ENCODE measurements around the gene CPED1. TPM values are rescaled to one million over a fixed set of nuclear protein-coding genes. Genes with fewer than 3 reads are reported as not detected.
"Not testable (repeated sequence)": the region's sequence is repeated elsewhere in the genome, so short reads cannot be mapped to it uniquely, and the experiment has no call there.

CPED1 gene
- total RNA-seq, 2 donors from 2014 or later, result not detected

DNA sequence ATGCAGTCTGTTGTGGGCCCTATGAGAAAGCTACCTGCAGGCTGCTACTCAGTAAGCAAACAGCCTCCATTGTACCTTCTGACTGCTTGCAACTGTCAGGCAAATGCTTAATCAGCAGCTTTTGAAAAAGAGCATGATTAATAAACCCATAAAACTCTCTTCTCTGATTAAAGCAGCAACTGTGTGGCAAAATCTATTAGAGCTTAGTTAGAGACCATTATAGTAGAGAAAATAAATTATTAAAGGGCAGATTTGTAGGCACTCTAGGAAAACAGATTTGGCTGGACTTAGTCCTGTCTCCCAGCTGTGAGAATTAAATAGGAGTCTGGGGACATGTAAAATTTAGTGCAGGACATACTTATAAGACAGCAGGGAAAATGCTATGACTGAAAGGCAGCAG is 207.8 kb downstream of the CPED1 start:
- H3K27me3 Mint-ChIP-seq, result peaks cover 2 to 12% of the 10 kb centered on the region in 2 donors

GRCh38 chr7:121197455-121197854 is 208.9 kb downstream of the CPED1 start:
- H3K36me3 Mint-ChIP-seq, result no peaks in the 10 kb centered on the region
- ATAC-seq (no peak), DNase-seq (ENCODE audit: low spot score) (no peak)
- H3K4me3 Mint-ChIP-seq, result no peak overlapping the region
- H3K4me1 Mint-ChIP-seq (ENCODE audit: low read depth in 2 of 2), result no peaks in the 10 kb centered on the region
- H3K27ac Mint-ChIP-seq, result no peak overlapping the region
- H3K9me3 Mint-ChIP-seq, result no peaks in the 10 kb centered on the region
- H3K27me3 Mint-ChIP-seq, result peaks cover 2 to 17% of the 10 kb centered on the region in 2 donors

More for the DNA sequence above, 207.8 kb downstream of the CPED1 start:
- ATAC-seq (no peak), DNase-seq (ENCODE audit: low spot score) (no peak)
- Mint-ChIP-seq H3K36me3 (no peaks in the 10 kb centered on the region), H3K9me3 (no peaks in the 10 kb centered on the region), H3K4me1 (ENCODE audit: low read depth in 2 of 2) (no peaks in the 10 kb centered on the region), H3K27ac (no peak overlapping the region), H3K4me3 (no peak overlapping the region)

- no peaks in the 10 kb centered on the region for H3K9me3 Mint-ChIP-seq
- no peak overlapping the region for H3K27ac Mint-ChIP-seq
- ATAC-seq (no peak), DNase-seq (ENCODE audit: low spot score) (no peak)
- H3K36me3 Mint-ChIP-seq, result no peaks in the 10 kb centered on the region
- H3K4me3 Mint-ChIP-seq, result no peak overlapping the region
- no peaks in the 10 kb centered on the region for H3K4me1 Mint-ChIP-seq (ENCODE audit: low read depth in 2 of 2)
- peaks cover 2 to 26% of the 10 kb centered on the region in 2 donors for H3K27me3 Mint-ChIP-seq
These were observed 210.0 kb downstream of the CPED1 start for GRCh38 chr7:121198502-121198901.

DNA sequence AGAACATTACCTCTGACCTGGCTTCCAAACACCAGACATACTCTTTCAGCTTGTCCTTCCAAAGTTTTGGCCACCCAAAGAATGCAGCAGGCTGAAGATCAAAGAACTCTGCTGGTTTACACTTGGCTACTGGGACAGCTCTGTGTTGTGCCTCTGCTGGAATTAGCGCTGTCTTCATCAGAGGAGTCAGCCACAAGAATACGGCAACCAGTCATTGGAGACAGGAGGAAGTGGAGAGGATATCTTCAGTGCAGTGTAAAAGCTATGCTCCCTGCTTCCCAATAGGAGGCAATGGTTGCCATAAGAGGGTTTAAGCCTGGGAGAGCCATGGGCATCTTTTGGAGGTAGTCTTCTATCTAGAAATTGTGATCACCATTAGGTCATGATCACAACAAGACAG is 213.6 kb downstream of the CPED1 start:
- H3K9me3 Mint-ChIP-seq, result no peaks in the 10 kb centered on the region
- no peaks in the 10 kb centered on the region for H3K4me1 Mint-ChIP-seq (ENCODE audit: low read depth in 2 of 2)
- DNase-seq (ENCODE audit: low spot score) (no peak), ATAC-seq (no peak)
- H3K27ac Mint-ChIP-seq, result no peak overlapping the region
- no peak overlapping the region for H3K4me3 Mint-ChIP-seq
- peaks cover 2 to 29% of the 10 kb centered on the region in 2 donors for H3K27me3 Mint-ChIP-seq
- H3K36me3 Mint-ChIP-seq, result no peaks in the 10 kb centered on the region

DNA sequence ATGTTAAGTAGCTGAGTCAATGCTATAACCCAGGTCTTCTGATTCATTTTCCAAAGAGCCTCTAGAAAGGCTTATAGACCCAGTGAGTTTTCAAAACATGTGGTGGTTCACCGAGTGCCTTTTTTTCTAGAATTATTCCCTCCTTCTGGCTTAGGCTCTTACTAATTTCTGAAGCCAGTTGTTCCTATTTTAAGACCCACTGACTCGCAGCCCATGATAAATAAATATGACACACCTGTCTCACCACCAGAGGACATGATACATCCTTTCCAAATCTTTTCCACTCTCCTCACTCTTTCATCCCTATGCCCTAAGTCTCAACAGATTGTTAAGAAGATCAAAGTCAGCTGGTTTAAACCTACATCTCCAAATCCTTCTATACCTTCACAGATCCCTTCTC is 214.3 kb downstream of the CPED1 start:
- no peak for DNase-seq (ENCODE audit: low spot score)
- H3K27ac Mint-ChIP-seq, result no peak overlapping the region
- H3K4me3 Mint-ChIP-seq, result no peak overlapping the region
- H3K9me3 Mint-ChIP-seq, result no peaks in the 10 kb centered on the region
- no peaks in the 10 kb centered on the region for H3K4me1 Mint-ChIP-seq (ENCODE audit: low read depth in 2 of 2)
- no peak for ATAC-seq
- H3K27me3 Mint-ChIP-seq, result peaks cover 2 to 29% of the 10 kb centered on the region in 2 donors
- no peaks in the 10 kb centered on the region for H3K36me3 Mint-ChIP-seq

DNA sequence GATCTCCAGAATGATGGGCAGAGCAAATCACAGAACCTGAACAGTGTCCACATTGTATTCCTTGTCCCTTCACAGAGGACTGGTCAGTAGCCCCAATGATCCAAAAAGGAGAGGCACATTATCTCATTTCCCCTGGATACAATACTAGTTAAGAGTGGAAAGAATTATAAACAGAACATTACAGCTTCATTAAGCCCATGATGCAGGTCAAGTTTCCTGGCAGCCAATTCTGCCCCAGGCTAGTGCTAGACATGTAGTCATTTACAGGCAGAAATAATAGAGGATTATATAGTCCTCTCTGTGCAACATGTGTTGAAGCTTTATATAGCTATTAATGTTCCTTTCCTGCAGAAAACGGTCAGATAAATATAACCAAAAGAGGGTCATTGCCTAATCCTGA is 216.0 kb downstream of the CPED1 start:
- H3K27ac Mint-ChIP-seq, result no peak overlapping the region
- DNase-seq (ENCODE audit: low spot score), result no peak
- no peaks in the 10 kb centered on the region for H3K4me1 Mint-ChIP-seq (ENCODE audit: low read depth in 2 of 2)
- no peaks in the 10 kb centered on the region for H3K9me3 Mint-ChIP-seq
- H3K36me3 Mint-ChIP-seq, result no peaks in the 10 kb centered on the region
- ATAC-seq, result no peak
- H3K4me3 Mint-ChIP-seq, result no peak overlapping the region
- peaks cover 4 to 22% of the 10 kb centered on the region in 2 donors for H3K27me3 Mint-ChIP-seq

DNA sequence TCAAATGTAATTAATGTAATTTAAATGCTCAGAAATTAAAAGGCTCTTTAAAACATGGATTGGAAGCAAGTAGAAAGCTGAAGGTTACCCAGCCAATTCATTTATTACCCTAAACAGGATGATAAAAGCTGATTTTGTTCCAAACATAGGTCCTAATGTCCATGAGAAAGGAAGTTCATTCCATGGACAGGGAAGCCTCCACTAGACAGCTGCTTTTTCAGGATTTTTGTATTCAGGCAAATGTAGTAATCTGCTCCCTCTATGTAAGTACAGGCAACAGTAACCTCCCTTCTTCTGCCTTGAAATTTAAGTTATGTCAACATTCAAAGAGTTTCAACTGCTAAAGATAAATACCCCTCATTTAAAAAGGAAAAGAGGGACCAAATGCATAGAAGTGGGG is 217.3 kb downstream of the CPED1 start:
- no peak for DNase-seq (ENCODE audit: low spot score)
- H3K4me1 Mint-ChIP-seq (ENCODE audit: low read depth in 2 of 2), result no peaks in the 10 kb centered on the region
- H3K4me3 Mint-ChIP-seq, result no peak overlapping the region
- no peaks in the 10 kb centered on the region for H3K36me3 Mint-ChIP-seq
- no peak for ATAC-seq
- H3K9me3 Mint-ChIP-seq, result no peaks in the 10 kb centered on the region
- no peak overlapping the region for H3K27ac Mint-ChIP-seq
- peaks cover 4 to 22% of the 10 kb centered on the region in 2 donors for H3K27me3 Mint-ChIP-seq

DNA sequence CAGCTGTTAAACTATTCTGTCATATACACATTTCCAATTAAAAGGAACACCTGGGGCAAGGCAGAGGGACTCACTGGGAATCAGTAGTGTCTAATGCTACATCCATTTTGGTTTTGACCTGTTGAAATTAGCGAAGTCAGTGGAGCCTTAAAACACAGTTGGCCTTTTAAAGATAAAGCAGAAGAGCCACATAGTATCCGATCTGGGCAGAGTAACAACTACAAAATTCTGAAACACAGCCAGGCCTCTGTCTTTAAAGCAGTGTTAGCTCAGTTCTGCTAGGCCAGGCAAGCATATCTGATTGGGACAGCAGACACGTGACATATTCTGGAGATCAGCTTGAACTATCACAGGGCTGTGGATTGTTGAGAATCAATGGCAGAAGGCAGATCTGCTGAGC is 222.7 kb downstream of the CPED1 start:
- DNase-seq (ENCODE audit: low spot score) (no peak), ATAC-seq (no peak)
- Mint-ChIP-seq H3K36me3 (no peaks in the 10 kb centered on the region), H3K27me3 (peaks cover 0 to 2% of the 10 kb centered on the region in 2 donors), H3K4me3 (no peak overlapping the region), H3K4me1 (ENCODE audit: low read depth in 2 of 2) (no peaks in the 10 kb centered on the region), H3K27ac (no peak overlapping the region), H3K9me3 (no peaks in the 10 kb centered on the region)

DNA sequence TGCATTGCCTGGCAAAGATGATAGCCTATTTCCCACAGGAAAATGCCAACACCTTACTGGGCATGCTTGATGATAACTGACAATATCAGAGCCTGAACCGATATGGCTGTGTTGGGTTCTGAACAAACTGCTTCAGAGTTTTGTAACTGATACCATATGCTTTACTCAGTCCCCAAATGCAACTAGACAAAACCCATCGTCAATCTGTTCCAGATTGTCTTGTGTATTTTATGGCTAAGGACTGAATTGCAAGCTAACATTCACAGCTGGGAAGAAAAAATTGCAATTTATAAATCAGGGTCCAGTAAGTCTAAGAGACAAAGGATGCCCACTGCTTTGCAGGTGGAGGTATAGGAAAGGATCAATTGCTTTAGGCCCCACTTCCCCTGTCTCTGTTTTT is 223.5 kb downstream of the CPED1 start:
- Mint-ChIP-seq H3K4me1 (ENCODE audit: low read depth in 2 of 2) (no peaks in the 10 kb centered on the region), H3K9me3 (no peaks in the 10 kb centered on the region), H3K36me3 (no peaks in the 10 kb centered on the region), H3K27me3 (peaks cover 0 to 2% of the 10 kb centered on the region in 2 donors), H3K4me3 (no peak overlapping the region), H3K27ac (no peak overlapping the region)
- DNase-seq (ENCODE audit: low spot score) (no peak), ATAC-seq (peak in 1 of 2 donors; percentile 15)

- Mint-ChIP-seq H3K9me3 (no peaks in the 10 kb centered on the region), H3K27ac (no peak overlapping the region), H3K4me3 (no peak overlapping the region), H3K36me3 (no peaks in the 10 kb centered on the region), H3K27me3 (peaks cover 0 to 2% of the 10 kb centered on the region in 2 donors), H3K4me1 (ENCODE audit: low read depth in 2 of 2) (no peaks in the 10 kb centered on the region)
- DNase-seq (ENCODE audit: low spot score), result no peak
- no peak for ATAC-seq
These were observed 226.1 kb downstream of the CPED1 start for GRCh38 chr7:121214657-121215056.

DNA sequence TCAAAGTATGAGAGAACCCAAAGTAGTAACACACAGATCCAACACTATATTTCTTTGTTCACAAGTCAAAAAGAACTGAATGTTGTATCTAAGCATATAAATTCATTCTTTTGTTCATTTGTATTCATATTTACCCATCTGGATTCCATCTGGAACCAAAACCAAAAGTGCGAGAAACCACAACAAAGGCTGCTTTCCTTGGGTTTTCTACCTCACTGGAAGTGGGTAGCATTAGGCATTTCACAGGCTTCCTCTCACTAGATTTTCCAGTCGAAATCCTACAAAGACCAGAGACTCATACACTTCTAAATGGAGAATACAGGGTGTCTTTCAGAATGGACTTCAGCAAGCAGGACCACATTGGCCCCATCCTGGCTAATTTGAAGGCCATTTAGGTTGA is 230.5 kb downstream of the CPED1 start:
- Mint-ChIP-seq H3K4me1 (ENCODE audit: low read depth in 2 of 2) (no peaks in the 10 kb centered on the region), H3K4me3 (no peak overlapping the region), H3K27me3 (peaks cover 0 to 2% of the 10 kb centered on the region in 2 donors), H3K27ac (no peak overlapping the region), H3K36me3 (peaks cover 11% of the 10 kb centered on the region), H3K9me3 (peaks cover 16% of the 10 kb centered on the region)
- ATAC-seq, result no peak
- no peak for DNase-seq (ENCODE audit: low spot score)

GRCh38 chr7:121221108-121221507 is 232.6 kb downstream of the CPED1 start:
- H3K4me1 Mint-ChIP-seq (ENCODE audit: low read depth in 2 of 2); H3K4me3 Mint-ChIP-seq; H3K27ac Mint-ChIP-seq; ATAC-seq; H3K27me3 Mint-ChIP-seq; DNase-seq (ENCODE audit: low spot score): not testable (repeated sequence)
- Mint-ChIP-seq H3K36me3 (peaks cover 12% of the 10 kb centered on the region), H3K9me3 (peaks cover 19% of the 10 kb centered on the region)

GRCh38 chr7:121228779-121229178 is 240.3 kb downstream of the CPED1 start:
- peaks cover 13% of the 10 kb centered on the region for H3K9me3 Mint-ChIP-seq
- DNase-seq (ENCODE audit: low spot score), result no peak

DNA sequence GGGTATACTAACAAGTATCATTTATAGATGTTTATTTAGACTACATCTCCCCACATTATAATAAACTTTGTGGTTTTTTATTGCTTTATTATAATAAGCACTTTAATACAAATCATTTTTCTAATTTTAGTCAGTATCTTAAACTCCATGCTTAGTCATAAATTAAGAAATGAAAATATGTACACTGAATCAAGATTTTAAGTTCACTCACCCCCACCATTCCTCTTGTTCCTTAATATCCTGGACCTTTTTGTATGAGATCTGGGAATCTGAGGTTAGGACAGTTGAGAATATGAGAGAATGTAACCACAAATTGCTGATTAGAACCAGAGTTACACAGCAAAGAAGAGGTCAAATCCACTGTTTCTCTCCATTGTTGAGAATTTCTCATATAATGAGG is 246.7 kb downstream of the CPED1 start:
- Mint-ChIP-seq H3K4me3 (no peak overlapping the region), H3K4me1 (ENCODE audit: low read depth in 2 of 2) (no peaks in the 10 kb centered on the region), H3K9me3 (peaks cover 7% of the 10 kb centered on the region), H3K27me3 (peaks cover 9 to 14% of the 10 kb centered on the region in 2 donors), H3K36me3 (no peaks in the 10 kb centered on the region), H3K27ac (no peak overlapping the region)
- DNase-seq (ENCODE audit: low spot score), result no peak
- no peak for ATAC-seq

More at GRCh38 chr7:121228779-121229178, 240.3 kb downstream of the CPED1 start:
- ATAC-seq, result no peak
- Mint-ChIP-seq H3K27ac (no peak overlapping the region), H3K27me3 (peaks cover 9 to 28% of the 10 kb centered on the region in 2 donors), H3K4me3 (no peak overlapping the region), H3K4me1 (ENCODE audit: low read depth in 2 of 2) (no peaks in the 10 kb centered on the region), H3K36me3 (peaks cover 4% of the 10 kb centered on the region)

DNA sequence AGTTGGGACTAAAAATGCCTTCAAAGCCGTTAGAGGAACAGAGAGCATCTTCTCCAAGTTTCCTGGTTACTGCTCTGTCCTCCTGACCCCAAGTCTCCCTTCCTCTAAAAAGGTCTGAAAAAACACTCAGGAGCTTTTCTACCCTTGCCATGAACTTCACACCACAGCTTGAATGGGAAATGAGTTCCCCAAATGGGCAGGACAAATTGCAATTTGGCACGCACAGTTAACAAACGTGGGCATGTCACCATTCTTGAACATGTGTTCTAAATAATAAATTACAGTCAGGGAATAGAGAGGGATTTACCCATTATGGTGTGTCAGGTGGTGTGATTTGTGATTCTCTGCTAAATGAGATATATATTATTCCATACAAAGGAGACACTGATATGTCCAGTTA is 249.1 kb downstream of the CPED1 start:
- Mint-ChIP-seq H3K27me3 (peaks cover 0 to 2% of the 10 kb centered on the region in 2 donors), H3K27ac (no peak overlapping the region), H3K4me3 (no peak overlapping the region), H3K36me3 (no peaks in the 10 kb centered on the region), H3K4me1 (ENCODE audit: low read depth in 2 of 2) (no peaks in the 10 kb centered on the region), H3K9me3 (no peaks in the 10 kb centered on the region)
- DNase-seq (ENCODE audit: low spot score) (no peak), ATAC-seq (no peak)
